ENCODE measurements around the gene RAB3B.

Gene RAB3B

DNA sequence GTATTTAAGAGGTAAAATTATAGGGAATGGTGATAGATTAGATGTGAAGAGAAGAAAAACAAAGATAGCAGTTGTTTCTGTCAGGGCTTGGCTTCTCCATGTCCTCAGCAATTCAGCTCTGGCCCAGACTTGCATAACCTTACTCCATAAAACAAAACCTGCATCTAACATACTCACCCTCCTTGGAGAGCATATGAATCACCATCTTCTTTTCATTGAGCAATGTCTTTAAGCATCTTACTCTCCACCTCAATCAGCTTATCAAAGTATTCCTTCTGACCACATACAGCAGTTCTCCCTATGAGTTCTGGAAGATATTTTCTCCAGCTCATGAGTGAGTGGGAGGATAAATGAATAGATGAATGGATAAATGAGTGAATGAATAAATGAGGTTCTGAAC lies 49.0 kb downstream of the RAB3B start:
- Histone ChIP-seq H3K4me2 (ENCODE audit: low read depth, low read length, poor library complexity, severe bottlenecking) (no peak overlapping the region), H3K36me3 (ENCODE audit: insufficient read depth, low read length) (no peaks in the 10 kb centered on the region)

GRCh38 chr1:51937112-51937511 lies 53.4 kb downstream of the RAB3B start:
- H3F3A ChIP-seq (ENCODE audit: low read depth) = no peaks in the 10 kb centered on the region
- no peaks in the 10 kb centered on the region for H3K36me3 ChIP-seq (ENCODE audit: insufficient read depth, low read length)
- H3K9ac ChIP-seq (ENCODE audit: low read depth, low read length, poor library complexity, severe bottlenecking) = no peak overlapping the region
- no peak overlapping the region for H3K4me3 ChIP-seq (ENCODE audit: low read length, poor library complexity, severe bottlenecking)
- H2AFZ ChIP-seq (ENCODE audit: low read length) = no peak overlapping the region
- H3K9me3 ChIP-seq (ENCODE audit: insufficient read depth, low read depth, low read length) = no peaks in the 10 kb centered on the region
- no peak overlapping the region for H3K4me2 ChIP-seq (ENCODE audit: low read depth, low read length, poor library complexity, severe bottlenecking)
- no peaks in the 10 kb centered on the region for H3K4me1 ChIP-seq (ENCODE audit: insufficient read depth, low read length, poor library complexity, severe bottlenecking)
- no peak for TF ChIP-seq EZH2phosphoT487 (IDR thresholded peaks at IDR 0.05; ENCODE audit: borderline replicate concordance)
- TF ChIP-seq, protein P1, sequence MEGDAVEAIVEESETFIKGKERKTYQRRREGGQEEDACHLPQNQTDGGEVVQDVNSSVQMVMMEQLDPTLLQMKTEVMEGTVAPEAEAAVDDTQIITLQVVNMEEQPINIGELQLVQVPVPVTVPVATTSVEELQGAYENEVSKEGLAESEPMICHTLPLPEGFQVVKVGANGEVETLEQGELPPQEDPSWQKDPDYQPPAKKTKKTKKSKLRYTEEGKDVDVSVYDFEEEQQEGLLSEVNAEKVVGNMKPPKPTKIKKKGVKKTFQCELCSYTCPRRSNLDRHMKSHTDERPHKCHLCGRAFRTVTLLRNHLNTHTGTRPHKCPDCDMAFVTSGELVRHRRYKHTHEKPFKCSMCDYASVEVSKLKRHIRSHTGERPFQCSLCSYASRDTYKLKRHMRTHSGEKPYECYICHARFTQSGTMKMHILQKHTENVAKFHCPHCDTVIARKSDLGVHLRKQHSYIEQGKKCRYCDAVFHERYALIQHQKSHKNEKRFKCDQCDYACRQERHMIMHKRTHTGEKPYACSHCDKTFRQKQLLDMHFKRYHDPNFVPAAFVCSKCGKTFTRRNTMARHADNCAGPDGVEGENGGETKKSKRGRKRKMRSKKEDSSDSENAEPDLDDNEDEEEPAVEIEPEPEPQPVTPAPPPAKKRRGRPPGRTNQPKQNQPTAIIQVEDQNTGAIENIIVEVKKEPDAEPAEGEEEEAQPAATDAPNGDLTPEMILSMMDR (conservative IDR thresholded peaks at IDR 0.05; ENCODE audit: low read length) = no peak
- no peaks in the 10 kb centered on the region for H4K20me1 ChIP-seq (ENCODE audit: insufficient read depth, low read length, poor library complexity, severe bottlenecking)
- no peaks in the 10 kb centered on the region for H3K27me3 ChIP-seq (ENCODE audit: insufficient read depth, low read length, poor library complexity, severe bottlenecking)
- H3K79me2 ChIP-seq (ENCODE audit: insufficient read depth, low read length) = no peaks in the 10 kb centered on the region
- H3K9me2 ChIP-seq (replicated peaks; ENCODE audit: low read depth, low read length) = no peaks in the 10 kb centered on the region

More for the DNA sequence above, 49.0 kb downstream of the RAB3B start:
- Histone ChIP-seq H4K20me1 (ENCODE audit: insufficient read depth, low read length, poor library complexity, severe bottlenecking) (no peaks in the 10 kb centered on the region), H3K9me3 (ENCODE audit: insufficient read depth, low read depth, low read length) (no peaks in the 10 kb centered on the region), H3K9me2 (replicated peaks; ENCODE audit: low read depth, low read length) (no peaks in the 10 kb centered on the region), H3K4me3 (ENCODE audit: low read length, poor library complexity, severe bottlenecking) (no peak overlapping the region), H3F3A (ENCODE audit: low read depth) (no peaks in the 10 kb centered on the region), H3K27me3 (ENCODE audit: insufficient read depth, low read length, poor library complexity, severe bottlenecking) (no peaks in the 10 kb centered on the region), H3K4me1 (ENCODE audit: insufficient read depth, low read length, poor library complexity, severe bottlenecking) (no peaks in the 10 kb centered on the region), H2AFZ (ENCODE audit: low read length) (no peak overlapping the region), H3K9ac (ENCODE audit: low read depth, low read length, poor library complexity, severe bottlenecking) (no peak overlapping the region), H3K79me2 (ENCODE audit: insufficient read depth, low read length) (no peaks in the 10 kb centered on the region)
- TF ChIP-seq, protein P1 (conservative IDR thresholded peaks at IDR 0.05; ENCODE audit: low read length) = no peak
- no peak for TF ChIP-seq EZH2phosphoT487 (IDR thresholded peaks at IDR 0.05; ENCODE audit: borderline replicate concordance)

DNA sequence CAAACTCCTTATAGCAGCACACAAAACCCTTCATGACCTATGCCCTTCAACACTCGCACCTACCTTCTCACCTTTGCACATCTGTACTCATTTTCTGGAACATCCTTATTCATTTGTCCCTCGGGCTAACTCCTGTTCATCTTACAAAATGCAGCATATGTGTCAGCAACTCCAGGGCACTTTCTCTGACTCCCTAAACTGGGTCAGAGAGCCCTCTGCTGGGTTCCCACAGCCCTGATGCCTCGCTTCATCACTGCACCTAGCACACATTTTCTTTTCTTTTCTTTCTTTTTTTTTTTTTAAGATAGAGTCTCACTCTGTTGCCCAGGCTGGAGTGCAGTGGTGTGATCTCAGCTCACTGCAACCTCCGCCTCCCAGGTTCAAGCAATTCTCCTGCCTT lies 54.0 kb downstream of the RAB3B start:
- no peaks in the 10 kb centered on the region for H3K4me1 ChIP-seq (ENCODE audit: insufficient read depth, low read length, poor library complexity, severe bottlenecking)
- TF ChIP-seq EZH2phosphoT487 (IDR thresholded peaks at IDR 0.05; ENCODE audit: borderline replicate concordance) = no peak
- TF ChIP-seq, protein P1 (conservative IDR thresholded peaks at IDR 0.05; ENCODE audit: low read length) = no peak
- H3K27me3 ChIP-seq (ENCODE audit: insufficient read depth, low read length, poor library complexity, severe bottlenecking) = no peaks in the 10 kb centered on the region
- no peaks in the 10 kb centered on the region for H3K9me3 ChIP-seq (ENCODE audit: insufficient read depth, low read depth, low read length)
- H2AFZ ChIP-seq (ENCODE audit: low read length) = no peak overlapping the region
- no peaks in the 10 kb centered on the region for H4K20me1 ChIP-seq (ENCODE audit: insufficient read depth, low read length, poor library complexity, severe bottlenecking)
- no peak overlapping the region for H3K9ac ChIP-seq (ENCODE audit: low read depth, low read length, poor library complexity, severe bottlenecking)
- no peaks in the 10 kb centered on the region for H3K36me3 ChIP-seq (ENCODE audit: insufficient read depth, low read length)
- H3K79me2 ChIP-seq (ENCODE audit: insufficient read depth, low read length) = no peaks in the 10 kb centered on the region
- H3F3A ChIP-seq (ENCODE audit: low read depth) = no peaks in the 10 kb centered on the region
- H3K9me2 ChIP-seq (replicated peaks; ENCODE audit: low read depth, low read length) = no peaks in the 10 kb centered on the region
- H3K4me3 ChIP-seq (ENCODE audit: low read length, poor library complexity, severe bottlenecking) = no peak overlapping the region
- H3K4me2 ChIP-seq (ENCODE audit: low read depth, low read length, poor library complexity, severe bottlenecking) = no peak overlapping the region

Data from Loucy (cell line).